ENCODE results near the gene TTC33. TPM values are rescaled to one million over a fixed set of nuclear protein-coding genes. Genes with fewer than 3 reads are reported as not detected.

TTC33 gene
- total and polyA plus RNA-seq, 2 of the 13 experiments (the other 11 are each of a cell fraction or from before 2014, with no cell fraction given), result 4.5 to 20.0 TPM

DNA sequence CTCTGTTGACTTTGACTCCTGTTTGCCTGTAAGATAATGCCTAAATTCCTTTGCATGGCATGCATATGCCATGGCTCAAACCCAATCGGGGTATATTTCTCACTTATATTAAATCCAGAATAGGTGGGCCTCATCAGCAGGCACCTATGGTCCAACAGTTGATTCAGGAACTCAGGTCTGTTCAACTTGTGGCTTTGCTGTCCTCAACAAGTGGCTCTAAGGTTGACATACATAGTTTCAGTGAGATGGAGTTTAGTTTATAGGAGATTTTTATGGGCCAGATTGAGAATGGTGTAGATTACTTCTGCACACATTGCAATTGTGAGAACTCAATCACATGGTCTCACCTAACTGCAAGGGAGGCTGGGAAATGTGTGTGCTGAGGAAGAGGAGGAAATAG is 107.6 kb downstream of the TTC33 start:
- DNase-seq (ENCODE audit: low spot score), result no peak
- FAIRE-seq, result no peak
- WGBS (ENCODE audit: low lambda C conversion rate), result 6% methylated on average over 1 of the region's 1 CpG
- Histone ChIP-seq H3K79me2 (ENCODE audit: insufficient read depth, low read length) (no peaks in the 10 kb centered on the region), H4K20me1 (ENCODE audit: insufficient read depth, low read length) (no peaks in the 10 kb centered on the region), H3K4me1 (ENCODE audit: insufficient read depth, low read length) (no peaks in the 10 kb centered on the region), H3K27me3 (ENCODE audit: control insufficient read depth in 1 of 2, insufficient read depth in 2 of 2, low read length in 2 of 2) (no peaks in the 10 kb centered on the region), H3K27ac (ENCODE audit: extremely low read length, insufficient read depth, low read length) (no peak overlapping the region), H2AFZ (ENCODE audit: low read length) (no peak overlapping the region), H3K36me3 (replicated peaks in 1 of 2; ENCODE audit: control insufficient read depth in 1 of 2, insufficient read depth in 2 of 2, low read length in 2 of 2) (no peaks in the 10 kb centered on the region), H3K9ac (ENCODE audit: insufficient read depth, low read depth, low read length) (no peak overlapping the region), H3K4me3 (replicated peaks in 1 of 3; ENCODE audit: insufficient read depth in 1 of 3, low read depth in 2 of 3, low read length in 3 of 3) (no peak overlapping the region), H3K9me3 (ENCODE audit: low read length) (no peaks in the 10 kb centered on the region), H3K4me2 (ENCODE audit: low read depth, low read length) (no peak overlapping the region)
- ChIA-PET POLR2A (no interaction called here), CTCF (ENCODE audit: low intra/inter-chr PET ratio, low total read pairs) (no interaction called here)
- in situ Hi-C loops (cut with HindIII; ENCODE audit: extremely low pct_ligation_motif_present, low pct_unique_long_range_greater_than_20kb) (no loop called here), intact Hi-C loops (cut with micrococcal nuclease; ENCODE audit: unreplicated experiment) (no loop called here)
- no peak for ATAC-seq
- no TSS peak for BruUV-seq (replicated peaks)
- no peak for TF ChIP-seq ZNF138 (CRISPR knock-in tag; IDR thresholded peaks at IDR 0.05; ENCODE audit: low read depth)
- TF ChIP-seq ZNF674 (CRISPR knock-in tag; IDR thresholded peaks at IDR 0.05; ENCODE audit: low read depth), result no peak
- no peak for TF ChIP-seq ATF6 (CRISPR knock-in tag; conservative IDR thresholded peaks at IDR 0.05)
- TF ChIP-seq, protein P1, sequence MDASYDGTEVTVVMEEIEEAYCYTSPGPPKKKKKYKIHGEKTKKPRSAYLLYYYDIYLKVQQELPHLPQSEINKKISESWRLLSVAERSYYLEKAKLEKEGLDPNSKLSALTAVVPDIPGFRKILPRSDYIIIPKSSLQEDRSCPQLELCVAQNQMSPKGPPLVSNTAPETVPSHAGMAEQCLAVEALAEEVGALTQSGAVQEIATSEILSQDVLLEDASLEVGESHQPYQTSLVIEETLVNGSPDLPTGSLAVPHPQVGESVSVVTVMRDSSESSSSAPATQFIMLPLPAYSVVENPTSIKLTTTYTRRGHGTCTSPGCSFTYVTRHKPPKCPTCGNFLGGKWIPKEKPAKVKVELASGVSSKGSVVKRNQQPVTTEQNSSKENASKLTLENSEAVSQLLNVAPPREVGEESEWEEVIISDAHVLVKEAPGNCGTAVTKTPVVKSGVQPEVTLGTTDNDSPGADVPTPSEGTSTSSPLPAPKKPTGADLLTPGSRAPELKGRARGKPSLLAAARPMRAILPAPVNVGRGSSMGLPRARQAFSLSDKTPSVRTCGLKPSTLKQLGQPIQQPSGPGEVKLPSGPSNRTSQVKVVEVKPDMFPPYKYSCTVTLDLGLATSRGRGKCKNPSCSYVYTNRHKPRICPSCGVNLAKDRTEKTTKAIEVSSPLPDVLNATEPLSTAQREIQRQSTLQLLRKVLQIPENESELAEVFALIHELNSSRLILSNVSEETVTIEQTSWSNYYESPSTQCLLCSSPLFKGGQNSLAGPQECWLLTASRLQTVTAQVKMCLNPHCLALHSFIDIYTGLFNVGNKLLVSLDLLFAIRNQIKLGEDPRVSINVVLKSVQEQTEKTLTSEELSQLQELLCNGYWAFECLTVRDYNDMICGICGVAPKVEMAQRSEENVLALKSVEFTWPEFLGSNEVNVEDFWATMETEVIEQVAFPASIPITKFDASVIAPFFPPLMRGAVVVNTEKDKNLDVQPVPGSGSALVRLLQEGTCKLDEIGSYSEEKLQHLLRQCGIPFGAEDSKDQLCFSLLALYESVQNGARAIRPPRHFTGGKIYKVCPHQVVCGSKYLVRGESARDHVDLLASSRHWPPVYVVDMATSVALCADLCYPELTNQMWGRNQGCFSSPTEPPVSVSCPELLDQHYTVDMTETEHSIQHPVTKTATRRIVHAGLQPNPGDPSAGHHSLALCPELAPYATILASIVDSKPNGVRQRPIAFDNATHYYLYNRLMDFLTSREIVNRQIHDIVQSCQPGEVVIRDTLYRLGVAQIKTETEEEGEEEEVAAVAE (CRISPR knock-in tag; IDR thresholded peaks at IDR 0.05; ENCODE audit: borderline replicate concordance), result no peak
- TF ChIP-seq, protein P2, sequence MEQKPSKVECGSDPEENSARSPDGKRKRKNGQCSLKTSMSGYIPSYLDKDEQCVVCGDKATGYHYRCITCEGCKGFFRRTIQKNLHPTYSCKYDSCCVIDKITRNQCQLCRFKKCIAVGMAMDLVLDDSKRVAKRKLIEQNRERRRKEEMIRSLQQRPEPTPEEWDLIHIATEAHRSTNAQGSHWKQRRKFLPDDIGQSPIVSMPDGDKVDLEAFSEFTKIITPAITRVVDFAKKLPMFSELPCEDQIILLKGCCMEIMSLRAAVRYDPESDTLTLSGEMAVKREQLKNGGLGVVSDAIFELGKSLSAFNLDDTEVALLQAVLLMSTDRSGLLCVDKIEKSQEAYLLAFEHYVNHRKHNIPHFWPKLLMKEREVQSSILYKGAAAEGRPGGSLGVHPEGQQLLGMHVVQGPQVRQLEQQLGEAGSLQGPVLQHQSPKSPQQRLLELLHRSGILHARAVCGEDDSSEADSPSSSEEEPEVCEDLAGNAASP (CRISPR knock-in tag; IDR thresholded peaks at IDR 0.05; ENCODE audit: borderline replicate concordance), result no peak
- no peak for TF ChIP-seq FOSL2 (CRISPR knock-in tag; IDR thresholded peaks at IDR 0.05)
- no peak for TF ChIP-seq ZNF777 (CRISPR knock-in tag; IDR thresholded peaks at IDR 0.05)
- TF ChIP-seq GPBP1L1 (CRISPR knock-in tag; IDR thresholded peaks at IDR 0.05), result no peak
- no peak for TF ChIP-seq EZH2 (conservative IDR thresholded peaks at IDR 0.05; ENCODE audit: low read depth, low read length)
- no peak for TF ChIP-seq ZNF230 (CRISPR knock-in tag; IDR thresholded peaks at IDR 0.05)
- no peak for TF ChIP-seq ZNF800 (CRISPR knock-in tag; IDR thresholded peaks at IDR 0.05)
